ENCODE measurements around the gene PACRG. TPM values are rescaled to one million over a fixed set of nuclear protein-coding genes. Genes with fewer than 3 reads are reported as not detected.

PACRG gene
- total and polyA plus RNA-seq, 10 of the 15 experiments (the other 5 are each of a cell fraction or from before 2014, with no cell fraction given) = not detected

- no peak overlapping the region for H2AFZ ChIP-seq (ENCODE audit: control insufficient read depth, low read depth, low read length)
- ATAC-seq (no peak), DNase-seq (ENCODE audit: low read depth, low spot score) (no peak), FAIRE-seq (no peak)
- SMC1A ChIA-PET (ENCODE audit: uncharacterized antibody, unreplicated experiment) = no interaction called here
- no TSS peak for BruUV-seq (replicated peaks)
- intact Hi-C loops (cut with micrococcal nuclease; ENCODE audit: unreplicated experiment) = no loop called here
- H3K27me3 ChIP-seq (replicated peaks in 1 of 2; ENCODE audit: control insufficient read depth in 2 of 2, insufficient read depth in 2 of 2, low read length in 1 of 2) = no peaks in the 10 kb centered on the region; a peak in 1 of 4 replicates
- CTCF ChIA-PET = no interaction called here
- H3K4me3 ChIP-seq = no peak overlapping the region
- in situ Hi-C loops (cut with MboI) = no loop called here
- H3K4me2 ChIP-seq (ENCODE audit: control insufficient read depth, insufficient read depth) = no peak overlapping the region
- POLR2A ChIA-PET = no interaction called here
- no peaks in the 10 kb centered on the region for H3K4me1 ChIP-seq (ENCODE audit: control insufficient read depth, insufficient read depth, low read length)
- H3K9ac ChIP-seq (ENCODE audit: control insufficient read depth, insufficient read depth, low read length) = no peak overlapping the region
- RAD21 ChIA-PET (ENCODE audit: unreplicated experiment) = no interaction called here
- no peak overlapping the region for H3K27ac ChIP-seq (ENCODE audit: control insufficient read depth, insufficient read depth)
- H3K36me3 ChIP-seq (ENCODE audit: control insufficient read depth in 2 of 2, insufficient read depth in 2 of 2, low read length in 1 of 2) = no peaks in the 10 kb centered on the region
- 10% methylated on average over 4 of the region's 4 CpGs for WGBS (ENCODE audit: insufficient coverage, insufficient replicate concordance, low lambda C conversion rate, missing lambda C conversion rate)
- TF ChIP-seq WRNIP1 (IDR thresholded peaks at IDR 0.05; ENCODE audit: borderline replicate concordance, low read depth, low read length) (no peak), YBX1 (IDR thresholded peaks at IDR 0.05) (no peak), E2F4 (IDR thresholded peaks at IDR 0.05; ENCODE audit: low read depth, low read length) (no peak), GABPA (IDR thresholded peaks at IDR 0.05; ENCODE audit: low read depth) (no peak), POU2F2 (IDR thresholded peaks at IDR 0.05; ENCODE audit: borderline replicate concordance, low read depth, low read length) (no peak), SRF (IDR thresholded peaks at IDR 0.05; ENCODE audit: low read depth in 2 of 2, low read length in 2 of 2) (no peak), MTA3 (IDR thresholded peaks at IDR 0.05; ENCODE audit: borderline replicate concordance, low read length) (no peak), TCF7 (IDR thresholded peaks at IDR 0.05; ENCODE audit: borderline replicate concordance) (no peak), STAT3 (IDR thresholded peaks at IDR 0.05; ENCODE audit: low read depth, low read length) (no peak), IKZF2 (IDR thresholded peaks at IDR 0.05) (no peak), SMARCA5 (IDR thresholded peaks at IDR 0.05) (no peak), TBL1XR1 (IDR thresholded peaks at IDR 0.05; ENCODE audit: low read depth, low read length) (no peak), CBX3 (IDR thresholded peaks at IDR 0.05; ENCODE audit: borderline replicate concordance, low read depth) (no peak), ESRRA (IDR thresholded peaks at IDR 0.05; ENCODE audit: low read length) (no peak)
- TF ChIP-seq, protein P1, sequence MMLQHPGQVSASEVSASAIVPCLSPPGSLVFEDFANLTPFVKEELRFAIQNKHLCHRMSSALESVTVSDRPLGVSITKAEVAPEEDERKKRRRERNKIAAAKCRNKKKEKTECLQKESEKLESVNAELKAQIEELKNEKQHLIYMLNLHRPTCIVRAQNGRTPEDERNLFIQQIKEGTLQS (IDR thresholded peaks at IDR 0.05; ENCODE audit: borderline replicate concordance, extremely low read depth, low read depth, low read length) = no peak
- TF ChIP-seq, protein P2, sequence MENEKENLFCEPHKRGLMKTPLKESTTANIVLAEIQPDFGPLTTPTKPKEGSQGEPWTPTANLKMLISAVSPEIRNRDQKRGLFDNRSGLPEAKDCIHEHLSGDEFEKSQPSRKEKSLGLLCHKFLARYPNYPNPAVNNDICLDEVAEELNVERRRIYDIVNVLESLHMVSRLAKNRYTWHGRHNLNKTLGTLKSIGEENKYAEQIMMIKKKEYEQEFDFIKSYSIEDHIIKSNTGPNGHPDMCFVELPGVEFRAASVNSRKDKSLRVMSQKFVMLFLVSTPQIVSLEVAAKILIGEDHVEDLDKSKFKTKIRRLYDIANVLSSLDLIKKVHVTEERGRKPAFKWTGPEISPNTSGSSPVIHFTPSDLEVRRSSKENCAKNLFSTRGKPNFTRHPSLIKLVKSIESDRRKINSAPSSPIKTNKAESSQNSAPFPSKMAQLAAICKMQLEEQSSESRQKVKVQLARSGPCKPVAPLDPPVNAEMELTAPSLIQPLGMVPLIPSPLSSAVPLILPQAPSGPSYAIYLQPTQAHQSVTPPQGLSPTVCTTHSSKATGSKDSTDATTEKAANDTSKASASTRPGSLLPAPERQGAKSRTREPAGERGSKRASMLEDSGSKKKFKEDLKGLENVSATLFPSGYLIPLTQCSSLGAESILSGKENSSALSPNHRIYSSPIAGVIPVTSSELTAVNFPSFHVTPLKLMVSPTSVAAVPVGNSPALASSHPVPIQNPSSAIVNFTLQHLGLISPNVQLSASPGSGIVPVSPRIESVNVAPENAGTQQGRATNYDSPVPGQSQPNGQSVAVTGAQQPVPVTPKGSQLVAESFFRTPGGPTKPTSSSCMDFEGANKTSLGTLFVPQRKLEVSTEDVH (IDR thresholded peaks at IDR 0.05; ENCODE audit: low read depth, partially characterized antibody) = no peak
- TF ChIP-seq, protein P3, sequence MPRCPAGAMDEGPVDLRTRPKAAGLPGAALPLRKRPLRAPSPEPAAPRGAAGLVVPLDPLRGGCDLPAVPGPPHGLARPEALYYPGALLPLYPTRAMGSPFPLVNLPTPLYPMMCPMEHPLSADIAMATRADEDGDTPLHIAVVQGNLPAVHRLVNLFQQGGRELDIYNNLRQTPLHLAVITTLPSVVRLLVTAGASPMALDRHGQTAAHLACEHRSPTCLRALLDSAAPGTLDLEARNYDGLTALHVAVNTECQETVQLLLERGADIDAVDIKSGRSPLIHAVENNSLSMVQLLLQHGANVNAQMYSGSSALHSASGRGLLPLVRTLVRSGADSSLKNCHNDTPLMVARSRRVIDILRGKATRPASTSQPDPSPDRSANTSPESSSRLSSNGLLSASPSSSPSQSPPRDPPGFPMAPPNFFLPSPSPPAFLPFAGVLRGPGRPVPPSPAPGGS (IDR thresholded peaks at IDR 0.05; ENCODE audit: borderline replicate concordance, insufficient read depth, low read depth, low read length, poor library complexity, severe bottlenecking) = no peak
- TF ChIP-seq, protein P4, sequence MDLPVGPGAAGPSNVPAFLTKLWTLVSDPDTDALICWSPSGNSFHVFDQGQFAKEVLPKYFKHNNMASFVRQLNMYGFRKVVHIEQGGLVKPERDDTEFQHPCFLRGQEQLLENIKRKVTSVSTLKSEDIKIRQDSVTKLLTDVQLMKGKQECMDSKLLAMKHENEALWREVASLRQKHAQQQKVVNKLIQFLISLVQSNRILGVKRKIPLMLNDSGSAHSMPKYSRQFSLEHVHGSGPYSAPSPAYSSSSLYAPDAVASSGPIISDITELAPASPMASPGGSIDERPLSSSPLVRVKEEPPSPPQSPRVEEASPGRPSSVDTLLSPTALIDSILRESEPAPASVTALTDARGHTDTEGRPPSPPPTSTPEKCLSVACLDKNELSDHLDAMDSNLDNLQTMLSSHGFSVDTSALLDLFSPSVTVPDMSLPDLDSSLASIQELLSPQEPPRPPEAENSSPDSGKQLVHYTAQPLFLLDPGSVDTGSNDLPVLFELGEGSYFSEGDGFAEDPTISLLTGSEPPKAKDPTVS (IDR thresholded peaks at IDR 0.05; ENCODE audit: low read depth, low read length) = no peak
- no peaks in the 10 kb centered on the region for H4K20me1 ChIP-seq (ENCODE audit: control insufficient read depth, insufficient read depth)
- H3K9me3 ChIP-seq (replicated peaks; ENCODE audit: control insufficient read depth, insufficient read depth, low read length) = no peaks in the 10 kb centered on the region
- H3K79me2 ChIP-seq (ENCODE audit: control insufficient read depth, insufficient read depth, low read length) = no peaks in the 10 kb centered on the region
Observed at GRCh38 chr6:163241683-163242082, 513.9 kb downstream of the PACRG start.
